Ascending aorta (tissue), 2 donors: ENCODE data around the gene CPNE7. TPM values are rescaled to one million over a fixed set of nuclear protein-coding genes. Genes with fewer than 3 reads are reported as not detected.
A peak's percentile ranks its signal among the peaks of the same experiment; 100 is the strongest.

Experiments used
- DNase-seq, 2 donors: peaks; one replicate each; pipeline ENCODE4 v3.0.0-alpha.2; 2019; ENCODE audit warnings: low spot score in 2 of 2
- H3K27ac ChIP-seq, 2 donors: fragments of 200-600 bp; sonication (generic); one replicate each; pipeline ENCODE4 v1.5.1; 2016 to 2017; ENCODE audit warnings: mild to moderate bottlenecking in 1 of 2
- H3K27me3 ChIP-seq: fragments of 200-600 bp; sonication (generic); one replicate; pipeline ENCODE4 v1.5.1; 2017
- H3K36me3 ChIP-seq, 2 donors: fragments of 200-600 bp; sonication (generic); one replicate each; pipeline ENCODE4 v1.5.1; 2016
- H3K4me1 ChIP-seq, 2 donors: fragments of 200-600 bp; sonication (generic); one replicate each; pipeline ENCODE4 v1.5.1; 2016 to 2017; ENCODE audit warnings: mild to moderate bottlenecking in 1 of 2
- H3K4me3 ChIP-seq, 2 donors: fragments of 200-600 bp; sonication (generic); one replicate each; pipeline ENCODE4 v1.5.1; 2016 to 2017; ENCODE audit warnings: mild to moderate bottlenecking in 1 of 2
- H3K9me3 ChIP-seq, 2 donors: fragments of 200-600 bp; sonication (generic); one replicate each; pipeline ENCODE4 v1.5.1; 2016
- CTCF ChIP-seq, 3 experiments: fragments of 200-600 bp in 2 of 3; fragments of 450-650 bp in 1 of 3; sonication (generic) in 2 of 3; IDR thresholded peaks; one replicate each; pipeline ENCODE4 v1.5.1; 2016 to 2019; ENCODE audit warnings: antibody characterized with exemption in 3 of 3, mild to moderate bottlenecking in 1 of 3, moderate library complexity in 1 of 3
- intact Hi-C: fragments of 100-400 bp; cut with DNase I; formaldehyde crosslinking; loops from one replicate; pipeline ENCODE4 v1.15.1; 2023
- total RNA-seq: library from RNA; depleted of rRNA; stranded (reverse); fragments of >200 nt; gene quantifications from one replicate; pipeline ENCODE4 v1.1.0, GENCODE V29; 2016

Gene CPNE7
- total RNA-seq, 1 donor from 2014 or later = not detected

DNA sequence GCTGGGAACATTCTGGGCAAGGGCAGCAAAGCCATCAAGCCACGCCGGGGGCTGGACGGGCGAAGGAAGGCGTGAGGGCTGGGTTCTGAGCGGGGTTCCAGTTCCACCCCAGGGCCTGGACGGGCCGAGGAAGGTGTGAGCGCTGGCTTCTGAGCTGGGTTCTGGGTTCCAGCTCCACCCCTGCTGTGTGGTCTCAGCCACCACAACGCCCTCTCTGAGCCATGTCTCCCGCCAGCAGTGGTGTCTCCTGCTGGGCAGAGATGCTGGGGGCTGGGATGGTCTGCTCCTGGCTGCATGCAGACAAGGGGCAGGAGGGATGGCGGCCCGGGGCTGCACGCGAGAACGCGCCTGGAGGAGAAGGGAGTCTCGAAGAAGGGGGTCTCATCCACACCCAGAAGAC is 3.9 kb upstream of the CPNE7 start:
- no peaks in the 10 kb centered on the region for H3K36me3 ChIP-seq
- no peak for DNase-seq
- peaks cover 4% of the 10 kb centered on the region for H3K27me3 ChIP-seq
- H3K4me1 ChIP-seq = peaks cover 7 to 10% of the 10 kb centered on the region in 2 donors
- H3K27ac ChIP-seq = no peak overlapping the region
- TF ChIP-seq CTCF (IDR thresholded peaks at IDR 0.05) = no peak
- no peak overlapping the region for H3K4me3 ChIP-seq
- intact Hi-C loops = no loop called here
- H3K9me3 ChIP-seq = no peaks in the 10 kb centered on the region

DNA sequence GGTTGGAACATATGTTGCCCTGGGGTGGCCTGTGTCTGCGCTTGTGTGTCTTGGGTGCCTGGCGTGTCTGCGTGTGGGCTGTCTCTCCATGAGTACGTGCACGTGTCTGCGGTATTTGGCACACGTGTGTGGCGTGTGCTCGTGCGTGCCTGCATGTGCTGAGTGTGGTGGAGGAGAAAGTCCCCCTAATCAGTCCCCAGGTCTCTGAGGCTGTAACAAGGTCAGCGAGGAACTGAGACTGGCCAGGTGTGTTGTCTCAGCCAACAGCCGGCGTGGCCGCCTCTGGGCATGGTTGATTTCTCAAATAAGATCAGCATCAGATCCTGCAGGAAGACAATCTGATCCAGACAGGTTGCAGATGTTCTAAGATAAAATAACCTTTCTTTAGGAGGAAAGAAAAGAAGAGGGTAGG is 3.5 kb upstream of the CPNE7 start:
- Histone ChIP-seq H3K27me3 (peaks cover 4% of the 10 kb centered on the region), H3K36me3 (no peaks in the 10 kb centered on the region), H3K4me1 (peaks cover 7 to 10% of the 10 kb centered on the region in 2 donors), H3K27ac (no peak overlapping the region), H3K9me3 (no peaks in the 10 kb centered on the region), H3K4me3 (no peak overlapping the region)
- DNase-seq = no peak
- no peak for TF ChIP-seq CTCF (IDR thresholded peaks at IDR 0.05)
- intact Hi-C loops = no loop called here

DNA sequence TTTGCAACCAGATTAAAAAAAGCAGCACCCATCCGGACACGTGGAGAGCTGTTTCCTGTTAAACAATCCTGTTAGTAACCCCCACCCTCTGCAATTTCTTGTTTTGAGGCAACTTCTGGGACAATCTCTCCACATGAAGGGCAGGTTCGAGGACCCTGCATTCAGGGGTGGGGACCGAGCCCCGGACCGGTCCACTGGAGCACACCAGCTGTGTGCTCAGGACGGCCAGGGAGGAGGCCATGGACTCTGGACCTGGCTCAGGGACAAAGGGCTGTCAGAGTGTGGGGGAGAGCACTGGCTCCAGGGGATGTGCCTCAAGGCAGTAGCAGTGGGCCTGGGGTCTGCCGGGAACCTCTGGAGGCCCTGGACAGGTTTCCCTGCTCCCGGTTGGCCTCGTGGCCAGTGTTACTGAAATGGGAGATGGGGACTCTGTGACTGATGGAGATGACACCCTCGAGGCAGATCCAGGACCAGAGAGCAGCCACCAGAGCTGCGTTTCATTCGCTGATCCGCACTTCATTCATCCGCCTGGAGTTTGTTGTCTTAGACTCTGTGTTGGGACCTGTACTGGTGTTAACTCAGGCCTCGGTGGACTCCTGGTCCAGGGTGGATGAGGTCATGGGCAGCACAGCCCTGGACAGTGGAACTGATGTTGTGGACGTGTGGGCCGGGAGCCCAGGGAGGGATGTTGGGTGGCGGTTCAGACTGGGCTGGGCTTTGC is 2.9 kb upstream of the CPNE7 start:
- Histone ChIP-seq H3K36me3 (no peaks in the 10 kb centered on the region), H3K27ac (no peak overlapping the region), H3K4me3 (no peak overlapping the region), H3K27me3 (peaks cover 4% of the 10 kb centered on the region), H3K4me1 (peaks cover 7 to 10% of the 10 kb centered on the region in 2 donors), H3K9me3 (no peaks in the 10 kb centered on the region)
- DNase-seq = no peak
- intact Hi-C loops = no loop called here
- TF ChIP-seq CTCF (IDR thresholded peaks at IDR 0.05) = no peak

GRCh38 chr16:89573826-89574680 is 1.5 kb upstream of the CPNE7 start:
- no peak for DNase-seq
- no peak overlapping the region for H3K4me3 ChIP-seq
- H3K9me3 ChIP-seq = no peaks in the 10 kb centered on the region
- TF ChIP-seq CTCF (IDR thresholded peaks at IDR 0.05) = no peak
- peaks cover 4% of the 10 kb centered on the region for H3K27me3 ChIP-seq
- no peaks in the 10 kb centered on the region for H3K36me3 ChIP-seq
- no peak overlapping the region for H3K27ac ChIP-seq
- peaks cover 7 to 10% of the 10 kb centered on the region in 2 donors for H3K4me1 ChIP-seq
- intact Hi-C loops = no loop called here

DNA sequence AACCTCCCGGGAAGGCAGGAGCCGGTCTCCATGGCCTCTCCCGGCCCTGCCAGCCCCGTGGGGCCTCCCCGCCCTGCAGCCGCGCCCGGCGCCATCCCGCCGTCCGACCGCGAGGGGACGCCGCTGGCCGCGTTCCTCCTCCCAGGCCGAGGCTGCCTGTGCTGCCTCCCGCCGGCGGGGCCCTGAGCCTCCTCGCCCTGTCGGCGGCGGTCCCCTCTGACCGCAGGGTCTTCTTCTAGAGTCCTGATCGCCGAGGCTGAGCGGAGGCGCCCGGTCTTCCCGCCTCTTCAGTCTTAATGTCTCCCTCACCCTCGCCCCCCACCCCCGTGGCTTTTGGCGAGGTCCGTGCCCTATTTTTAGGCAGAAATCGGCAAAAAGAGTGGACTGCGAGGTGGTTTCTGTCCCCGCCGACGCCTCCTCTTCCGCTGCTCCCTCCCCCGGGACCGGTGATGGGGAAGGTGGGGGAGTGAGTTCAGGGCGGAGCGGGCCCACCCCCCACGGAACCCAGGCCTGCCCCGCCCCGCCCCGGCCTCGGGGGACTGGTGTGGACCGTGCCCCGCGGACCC is 794 bp upstream of the CPNE7 start:
- Histone ChIP-seq H3K36me3 (no peaks in the 10 kb centered on the region), H3K27ac (no peak overlapping the region), H3K4me1 (peaks cover 7 to 10% of the 10 kb centered on the region in 2 donors), H3K27me3 (peaks cover 4% of the 10 kb centered on the region), H3K4me3 (peak overlapping the region; percentile 11 to 44), H3K9me3 (no peaks in the 10 kb centered on the region)
- TF ChIP-seq CTCF (IDR thresholded peaks at IDR 0.05) = peak; percentile 19 to 53 (median 41)
- intact Hi-C loops = no loop called here
- DNase-seq = no peak
